ENCODE measurements around the gene NHLRC3.

- TF ChIP-seq CTCF (IDR thresholded peaks at IDR 0.05) (peak in 1 of 2 donors; percentile 24), POLR2A (IDR thresholded peaks at IDR 0.05) (no peak)
These were observed 12.9 kb downstream of the NHLRC3 start for GRCh38 chr13:39051157-39051556.
